ENCODE measurements around the gene ASCL3. TPM values are rescaled to one million over a fixed set of nuclear protein-coding genes. Genes with fewer than 3 reads are reported as not detected.

Gene ASCL3
- total and polyA plus RNA-seq, 2 donors (not counting 1 experiment from before 2014, with no cell fraction given): not detected

- Histone ChIP-seq H3K4me2 (ENCODE audit: extremely low read depth, insufficient read depth, low read length) (peak overlapping the region; percentile 61), H4K20me1 (ENCODE audit: control insufficient read depth, extremely low read depth, insufficient read depth, low read length) (no peaks in the 10 kb centered on the region), H3K4me1 (ENCODE audit: control insufficient read depth, extremely low read depth, insufficient read depth, low read length) (peaks cover 13% of the 10 kb centered on the region), H2AFZ (ENCODE audit: low read length) (peak overlapping the region; percentile 5), H3K79me2 (ENCODE audit: control insufficient read depth, insufficient read depth, low read length) (peaks cover 18% of the 10 kb centered on the region), H3K4me3 (replicated peaks in 1 of 4; ENCODE audit: control extremely low read depth in 1 of 4, insufficient read depth in 1 of 4, low read depth in 3 of 4, low read length in 4 of 4) (peak overlapping the region in 2 of 4 experiments; percentile 10 to 40), H3K9me3 (ENCODE audit: control insufficient read depth, insufficient read depth, low read depth, low read length) (no peaks in the 10 kb centered on the region), H3K9ac (ENCODE audit: insufficient read depth, low read length) (no peak overlapping the region), H3K36me3 (ENCODE audit: control insufficient read depth, insufficient read depth, low read length) (no peaks in the 10 kb centered on the region), H3K27ac (ENCODE audit: insufficient read depth, low read length) (peak overlapping the region; percentile 14), H3K27me3 (ENCODE audit: control insufficient read depth, insufficient read depth, low read length) (no peaks in the 10 kb centered on the region)
- DNase-seq (ENCODE audit: low read depth in 2 of 2): peak; percentile 43 to 54
- TF ChIP-seq EZH2 (IDR thresholded peaks at IDR 0.05; ENCODE audit: low read length, missing control alignments) (no peak), CTCF (conservative IDR thresholded peaks at IDR 0.05 in 1 of 2, IDR thresholded peaks at IDR 0.05 in 1 of 2; ENCODE audit: low read depth in 1 of 2, low read length in 2 of 2) (peak; percentile 77 to 81)
Observed at GRCh38 chr11:8913961-8914660, 28.7 kb downstream of the ASCL3 start.

GRCh38 chr11:8911029-8911823 is 31.6 kb downstream of the ASCL3 start, which contains the start of gene AKIP1:
TSS of gene AKIP1 (plus strand) at chr11:8911189. CDS start at chr11:8911450, 261 bp downstream.
- H3K36me3 ChIP-seq (ENCODE audit: control insufficient read depth, insufficient read depth, low read length): no peaks in the 10 kb centered on the region
- peak within 1 kb of the TSS; percentile 86 for H3K4me2 ChIP-seq (ENCODE audit: extremely low read depth, insufficient read depth, low read length)
- peak within 1 kb of the TSS; percentile 71 to 89 (median 84) for H3K4me3 ChIP-seq (replicated peaks in 1 of 4; ENCODE audit: control extremely low read depth in 1 of 4, insufficient read depth in 1 of 4, low read depth in 3 of 4, low read length in 4 of 4)
- TF ChIP-seq EZH2 (IDR thresholded peaks at IDR 0.05; ENCODE audit: low read length, missing control alignments) (no peak), CTCF (conservative IDR thresholded peaks at IDR 0.05 in 1 of 2, IDR thresholded peaks at IDR 0.05 in 1 of 2; ENCODE audit: low read depth in 1 of 2, low read length in 2 of 2) (no peak)
- peak within 1 kb of the TSS; percentile 82 for H3K9ac ChIP-seq (ENCODE audit: insufficient read depth, low read length)
- H2AFZ ChIP-seq (ENCODE audit: low read length): peak within 1 kb of the TSS; percentile 72
- peak; percentile 95 for DNase-seq (ENCODE audit: low read depth in 2 of 2)
- H3K79me2 ChIP-seq (ENCODE audit: control insufficient read depth, insufficient read depth, low read length): peaks cover 18% of the 10 kb centered on the region
- peak within 1 kb of the TSS; percentile 69 for H3K27ac ChIP-seq (ENCODE audit: insufficient read depth, low read length)
- H3K27me3 ChIP-seq (ENCODE audit: control insufficient read depth, insufficient read depth, low read length): no peaks in the 10 kb centered on the region
- no peaks in the 10 kb centered on the region for H3K9me3 ChIP-seq (ENCODE audit: control insufficient read depth, insufficient read depth, low read depth, low read length)
- H3K4me1 ChIP-seq (ENCODE audit: control insufficient read depth, extremely low read depth, insufficient read depth, low read length): peaks cover 9% of the 10 kb centered on the region
- no peaks in the 10 kb centered on the region for H4K20me1 ChIP-seq (ENCODE audit: control insufficient read depth, extremely low read depth, insufficient read depth, low read length)

GRCh38 chr11:8910649-8911026 is 32.2 kb downstream of the ASCL3 start:
- peaks cover 18% of the 10 kb centered on the region for H3K79me2 ChIP-seq (ENCODE audit: control insufficient read depth, insufficient read depth, low read length)
- no peaks in the 10 kb centered on the region for H3K27me3 ChIP-seq (ENCODE audit: control insufficient read depth, insufficient read depth, low read length)
- no peaks in the 10 kb centered on the region for H4K20me1 ChIP-seq (ENCODE audit: control insufficient read depth, extremely low read depth, insufficient read depth, low read length)
- H3K36me3 ChIP-seq (ENCODE audit: control insufficient read depth, insufficient read depth, low read length): no peaks in the 10 kb centered on the region
- H3K4me2 ChIP-seq (ENCODE audit: extremely low read depth, insufficient read depth, low read length): peak overlapping the region; percentile 84
- peaks cover 12% of the 10 kb centered on the region for H3K4me1 ChIP-seq (ENCODE audit: control insufficient read depth, extremely low read depth, insufficient read depth, low read length)
- H3K9me3 ChIP-seq (ENCODE audit: control insufficient read depth, insufficient read depth, low read depth, low read length): no peaks in the 10 kb centered on the region
- no peak overlapping the region for H3K9ac ChIP-seq (ENCODE audit: insufficient read depth, low read length)
- TF ChIP-seq EZH2 (IDR thresholded peaks at IDR 0.05; ENCODE audit: low read length, missing control alignments) (no peak), CTCF (conservative IDR thresholded peaks at IDR 0.05 in 1 of 2, IDR thresholded peaks at IDR 0.05 in 1 of 2; ENCODE audit: low read depth in 1 of 2, low read length in 2 of 2) (no peak)
- DNase-seq (ENCODE audit: low read depth in 2 of 2): no peak
- H3K4me3 ChIP-seq (replicated peaks in 1 of 4; ENCODE audit: control extremely low read depth in 1 of 4, insufficient read depth in 1 of 4, low read depth in 3 of 4, low read length in 4 of 4): peak overlapping the region; percentile 33 to 63 (median 56)
- peak overlapping the region; percentile 53 for H3K27ac ChIP-seq (ENCODE audit: insufficient read depth, low read length)
- H2AFZ ChIP-seq (ENCODE audit: low read length): peak overlapping the region; percentile 72

Data from fibroblast of lung (primary cell).